DND-41 (cell line): Measurements from ENCODE around the gene RIPOR2.

Experiments used
- ATAC-seq: fragments of 200-7000 bp; cut with Tn5 transposase; 3 replicates; pipeline ENCODE4 v1.9.1; 2021; ENCODE audit warnings: low read depth; ENCODE audit not compliant: insufficient read depth
- DNase-seq: peaks from one replicate; pipeline ENCODE4 v3.0.0-alpha.2; 2020
- H2AFZ ChIP-seq: 2 replicates; pipeline ENCODE4 v1.6.0; 2012; ENCODE audit warnings: low read depth, low read length
- H3K27ac ChIP-seq: 2 replicates; pipeline ENCODE4 v1.5.1; 2012; ENCODE audit warnings: low read length, inconsistent platforms
- H3K27me3 ChIP-seq: fragments of 200-600 bp; sonication (generic); 2 replicates; pipeline ENCODE4 v1.6.0; 2012; ENCODE audit warnings: low read length, mild to moderate bottlenecking, inconsistent platforms; ENCODE audit not compliant: insufficient read depth, poor library complexity
- H3K36me3 ChIP-seq: 2 replicates; pipeline ENCODE4 v1.5.1; 2012; ENCODE audit warnings: low read length, inconsistent platforms; ENCODE audit not compliant: insufficient read depth
- H3K4me1 ChIP-seq: 2 replicates; pipeline ENCODE4 v1.5.1; 2012; ENCODE audit warnings: mild to moderate bottlenecking, low read length; ENCODE audit not compliant: insufficient read depth
- H3K4me2 ChIP-seq: 2 replicates; pipeline ENCODE4 v1.6.0; 2012; ENCODE audit warnings: mild to moderate bottlenecking, moderate library complexity, low read length, inconsistent platforms; ENCODE audit not compliant: insufficient read depth
- H3K4me3 ChIP-seq, 2 experiments: fragments of 200-600 bp in 1 of 2; shearing (Covaris generic) in 1 of 2; 2 replicates each; pipeline ENCODE4 v1.5.1; 2012 to 2016; ENCODE audit warnings: inconsistent platforms in 2 of 2, low read length in 2 of 2, mild to moderate bottlenecking in 2 of 2, low read depth in 1 of 2, moderate library complexity in 1 of 2
- H3K79me2 ChIP-seq: 2 replicates; pipeline ENCODE4 v1.6.0; 2012; ENCODE audit warnings: low read length, inconsistent platforms; ENCODE audit not compliant: insufficient read depth
- H3K9ac ChIP-seq: 2 replicates; pipeline ENCODE4 v1.6.0; 2012; ENCODE audit warnings: low read depth, mild to moderate bottlenecking, inconsistent platforms, low read length, moderate library complexity
- H3K9me3 ChIP-seq: 2 replicates; pipeline ENCODE4 v1.5.1; 2012; ENCODE audit warnings: low read length, moderate library complexity, mild to moderate bottlenecking, inconsistent platforms; ENCODE audit not compliant: insufficient read depth, severe bottlenecking
- H4K20me1 ChIP-seq: 2 replicates; pipeline ENCODE4 v1.6.0; 2012; ENCODE audit warnings: low read length; ENCODE audit not compliant: insufficient read depth
- CTCF ChIP-seq: IDR thresholded peaks from 2 replicates; pipeline ENCODE4 v1.5.1; 2012; ENCODE audit warnings: borderline replicate concordance, low read length, moderate library complexity, mild to moderate bottlenecking; ENCODE audit not compliant: poor library complexity, severe bottlenecking; ENCODE audit errors: extremely low read depth
- EZH2 ChIP-seq: IDR thresholded peaks from 3 replicates; pipeline ENCODE4 v1.6.1; 2012; ENCODE audit warnings: borderline replicate concordance, low read depth, mild to moderate bottlenecking, moderate library complexity, low read length, inconsistent platforms; ENCODE audit not compliant: severe bottlenecking

Gene RIPOR2

GRCh38 chr6:24981386-24981760, 45.6 kb upstream of the RIPOR2 start:
- no peak for ATAC-seq
- H3K27ac ChIP-seq, result no peak overlapping the region
- peaks cover 7% of the 10 kb centered on the region; the same call in 1 of the 2 replicates for H3K79me2 ChIP-seq
- no peak overlapping the region for H3K4me2 ChIP-seq
- TF ChIP-seq EZH2 (no peak), CTCF (no peak)
- no peak for DNase-seq
- H3K4me3 ChIP-seq, result no peak overlapping the region
- H3K27me3 ChIP-seq, result no peaks in the 10 kb centered on the region
- H4K20me1 ChIP-seq, result no peaks in the 10 kb centered on the region
- H3K9ac ChIP-seq, result no peak overlapping the region
- H2AFZ ChIP-seq, result no peak overlapping the region
- H3K9me3 ChIP-seq, result no peaks in the 10 kb centered on the region
- H3K36me3 ChIP-seq, result no peaks in the 10 kb centered on the region
- H3K4me1 ChIP-seq, result no peaks in the 10 kb centered on the region

- peaks cover 7% of the 10 kb centered on the region; the same call in 1 of the 2 replicates for H3K79me2 ChIP-seq
- H3K4me1 ChIP-seq, result no peaks in the 10 kb centered on the region
- H3K9me3 ChIP-seq, result no peaks in the 10 kb centered on the region
- no peak for TF ChIP-seq EZH2
- no peak for TF ChIP-seq CTCF
- no peak overlapping the region for H3K4me3 ChIP-seq
- no peak overlapping the region for H2AFZ ChIP-seq
- ATAC-seq (no peak), DNase-seq (no peak)
- H3K27ac ChIP-seq, result no peak overlapping the region
- H3K9ac ChIP-seq, result no peak overlapping the region
- H3K4me2 ChIP-seq, result no peak overlapping the region
- H4K20me1 ChIP-seq, result no peaks in the 10 kb centered on the region
- H3K27me3 ChIP-seq, result no peaks in the 10 kb centered on the region
- no peaks in the 10 kb centered on the region for H3K36me3 ChIP-seq
These were observed 45.0 kb upstream of the RIPOR2 start for GRCh38 chr6:24980507-24981385.

GRCh38 chr6:24979176-24979575, 43.4 kb upstream of the RIPOR2 start:
- Histone ChIP-seq H3K9me3 (no peaks in the 10 kb centered on the region), H3K4me3 (no peak overlapping the region), H3K4me2 (no peak overlapping the region), H3K79me2 (peaks cover 4% of the 10 kb centered on the region; the same call in 1 of the 2 replicates), H3K27me3 (no peaks in the 10 kb centered on the region), H3K9ac (no peak overlapping the region), H2AFZ (no peak overlapping the region), H3K27ac (no peak overlapping the region), H4K20me1 (no peaks in the 10 kb centered on the region), H3K4me1 (no peaks in the 10 kb centered on the region), H3K36me3 (no peaks in the 10 kb centered on the region)
- DNase-seq (no peak), ATAC-seq (no peak)
- TF ChIP-seq EZH2, result no peak
- TF ChIP-seq CTCF, result no peak
